HG02840 (cell line): ENCODE data around the gene OSGEPL1.
"Not testable (repeated sequence)": the region's sequence is repeated elsewhere in the genome, so short reads cannot be mapped to it uniquely, and the experiment has no call there.

Source experiments
- ATAC-seq: cut with Tn5 transposase; IDR thresholded peaks from one replicate; pipeline ENCODE4 v1.9.1; 2021; ENCODE audit warnings: mild to moderate bottlenecking, moderate library complexity, moderate number of reproducible peaks; ENCODE audit not compliant: unreplicated experiment, low FRiP score

OSGEPL1 gene

GRCh38 chr2:189762551-189763298 lies at the start of gene OSGEPL1:
Gene OSGEPL1 (minus strand): TSS chr2:189762792. CDS start chr2:189761640, 1,152 bp downstream.
- ATAC-seq = peak; percentile 96

DNA sequence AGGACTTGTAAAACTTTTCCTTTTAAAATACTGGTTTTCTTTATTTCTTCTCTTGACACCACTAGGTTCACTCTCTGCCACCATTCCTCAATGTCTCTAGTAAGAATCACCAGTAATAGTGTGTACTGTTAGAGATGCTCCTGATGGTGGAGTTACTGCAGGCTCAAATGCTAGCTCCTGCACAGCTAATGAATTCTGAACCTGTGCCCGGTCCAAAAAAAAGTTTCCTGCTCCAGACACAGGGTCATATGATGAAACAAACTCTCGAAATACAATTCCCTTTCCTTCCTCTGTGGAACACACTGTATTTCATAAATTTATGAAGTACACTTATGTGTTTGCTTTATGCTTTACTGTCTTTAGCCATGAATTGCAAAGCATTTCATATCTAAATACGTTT lies 40.8 kb upstream of the OSGEPL1 start:
- no peak for ATAC-seq

DNA sequence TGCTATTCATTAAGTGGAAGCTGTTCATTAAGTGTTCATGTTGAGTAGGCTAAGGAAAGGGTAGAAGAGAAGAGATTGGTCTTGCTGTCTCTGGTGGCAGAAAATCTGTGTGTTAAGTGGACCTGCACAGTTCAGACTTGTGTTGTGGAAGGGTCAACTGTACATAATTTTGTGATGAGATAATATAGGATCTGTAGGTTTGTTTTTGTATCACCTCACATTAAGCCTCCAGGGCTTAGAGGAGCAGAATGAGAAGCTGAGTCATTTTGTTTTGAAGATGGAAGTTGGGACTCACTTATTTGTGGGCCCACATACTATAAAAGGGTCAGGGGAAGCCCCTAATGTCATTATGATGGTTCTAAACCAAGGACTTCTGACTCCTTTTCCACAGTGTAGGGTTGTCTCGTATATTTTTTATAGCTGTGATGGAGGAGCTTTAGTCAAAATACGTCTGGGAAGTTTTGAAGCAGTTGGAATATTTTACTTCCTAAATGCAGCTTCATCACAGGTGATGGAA lies 39.9 kb upstream of the OSGEPL1 start:
- ATAC-seq = no peak

DNA sequence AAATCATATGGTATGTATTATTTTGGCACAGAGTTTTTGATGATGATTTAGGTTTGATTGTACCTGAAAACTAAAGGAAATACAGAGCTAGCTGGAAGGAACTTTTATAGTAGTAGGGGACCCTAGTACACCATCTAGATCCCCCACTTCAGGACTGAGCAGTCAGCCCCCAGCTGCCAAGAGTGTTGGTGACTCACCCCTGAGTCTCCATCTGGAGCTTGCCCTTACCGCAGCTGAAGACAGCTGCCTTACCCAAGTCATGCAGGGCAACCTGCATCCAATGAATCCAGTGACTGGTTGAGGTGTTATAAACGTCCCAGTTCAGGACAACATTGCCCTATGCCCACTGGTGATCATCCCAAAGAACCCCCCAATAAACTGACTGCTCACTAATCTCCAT lies 36.9 kb upstream of the OSGEPL1 start:
- ATAC-seq = no peak

- no peak for ATAC-seq
Observed at GRCh38 chr2:189799030-189799331, 36.4 kb upstream of the OSGEPL1 start.

- no peak for ATAC-seq
Observed at GRCh38 chr2:189798312-189799029, 35.9 kb upstream of the OSGEPL1 start.

- no peak for ATAC-seq
Observed at GRCh38 chr2:189797902-189798301, 35.3 kb upstream of the OSGEPL1 start.

DNA sequence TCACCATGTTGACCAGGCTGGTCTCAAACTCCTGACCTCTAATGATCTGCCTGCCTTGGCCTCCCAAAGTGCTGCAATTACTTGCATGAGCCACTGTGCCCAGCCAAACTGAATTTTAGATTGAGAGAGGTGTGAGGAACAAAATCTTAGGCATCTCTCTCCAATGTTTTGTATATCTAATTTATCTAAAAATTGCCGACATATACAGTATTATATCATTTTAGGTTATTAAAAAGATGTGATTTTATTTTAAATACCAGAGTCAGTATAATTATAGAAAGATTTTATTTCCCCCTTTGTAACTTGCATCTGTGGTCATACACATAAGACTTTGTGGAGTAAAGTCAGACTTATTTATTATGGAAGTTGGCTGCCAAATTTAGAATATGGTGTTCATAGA lies 31.7 kb upstream of the OSGEPL1 start:
- no peak for ATAC-seq

DNA sequence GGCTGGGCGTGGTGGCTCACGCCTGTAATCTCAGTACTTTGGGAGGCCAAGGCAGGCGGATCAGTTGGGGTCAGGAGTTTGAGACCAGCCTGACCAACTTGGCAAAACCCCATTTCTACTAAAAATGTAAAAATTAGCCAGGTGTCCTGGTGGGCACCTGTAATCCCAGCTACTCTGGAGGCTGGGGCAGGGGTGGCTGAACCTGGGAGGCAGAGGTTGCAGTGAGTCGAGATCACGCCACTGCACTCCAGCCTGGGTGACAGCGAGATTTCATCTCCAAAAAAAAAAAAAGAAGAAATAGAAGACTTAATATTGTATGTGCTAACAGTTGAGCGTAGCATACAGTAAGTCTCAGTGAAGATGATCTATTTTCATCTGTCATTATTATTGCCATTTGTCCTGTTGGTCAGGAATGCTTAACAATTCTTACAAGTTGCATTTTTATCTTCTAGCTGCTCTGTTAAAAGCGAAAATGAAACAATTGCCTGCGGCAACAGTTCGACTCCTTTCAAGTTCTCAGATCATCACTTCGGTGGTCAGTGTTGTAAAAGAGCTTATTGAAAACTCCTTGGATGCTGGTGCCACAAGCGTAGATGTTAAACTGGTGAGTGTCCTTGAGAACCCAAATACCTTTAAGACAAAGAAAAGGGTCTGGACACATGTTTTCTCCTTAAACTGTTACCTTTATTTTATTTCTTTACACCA lies 28.9 kb upstream of the OSGEPL1 start:
- no peak for ATAC-seq

DNA sequence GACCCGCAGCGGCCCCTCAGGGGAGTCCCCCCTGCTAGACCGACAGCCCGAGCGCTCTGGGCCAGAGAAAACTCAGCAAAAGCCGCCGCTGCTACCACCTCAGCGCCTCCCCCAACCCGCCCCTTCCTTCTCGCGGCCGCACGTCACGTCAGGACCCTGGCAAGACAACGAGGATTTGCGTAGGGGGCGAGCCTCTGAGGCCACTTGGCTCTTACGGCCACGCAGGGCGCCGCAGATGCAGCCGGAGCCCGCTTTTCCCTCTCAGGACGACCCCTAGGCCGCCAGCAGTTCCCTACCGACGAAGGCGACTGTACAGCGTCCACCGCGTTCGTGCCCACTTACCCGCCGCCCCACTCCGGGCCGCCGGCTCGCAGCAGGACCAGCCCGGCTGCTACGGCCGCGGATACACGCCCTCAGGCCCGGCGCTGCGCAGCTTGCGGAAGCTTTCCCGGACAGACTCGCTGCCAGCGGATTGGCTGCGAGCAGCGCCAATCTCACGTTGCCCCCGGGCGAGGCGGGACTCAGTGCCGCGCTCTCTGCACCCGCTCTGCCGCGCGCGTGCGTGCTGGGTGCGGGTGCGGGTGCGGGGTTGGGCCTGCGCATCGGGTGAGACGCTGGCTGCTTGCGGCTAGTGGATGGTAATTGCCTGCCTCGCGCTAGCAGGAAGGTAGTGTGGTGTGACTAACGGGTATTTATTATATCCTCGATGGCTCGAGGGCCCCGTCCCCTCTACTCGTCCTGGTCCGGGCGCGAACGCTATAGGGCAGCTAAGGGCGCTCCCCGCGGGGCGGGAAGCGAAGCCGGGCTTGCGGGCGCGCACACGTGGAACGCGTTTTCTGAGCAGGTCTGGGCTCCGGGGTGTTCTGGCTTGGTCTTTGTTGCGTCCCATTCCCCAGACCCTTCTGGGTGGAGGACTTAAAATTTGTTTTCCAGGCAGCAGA lies 21.6 kb upstream of the OSGEPL1 start, which contains the start of the genes ORMDL1 and PMS1:
ORMDL1 (minus strand) TSS at position 413 of the 941 bp plus-strand sequence. CDS start 1,744 bp downstream, outside the sequence.
PMS1 (plus strand) TSS at position 524 of the 941 bp plus-strand sequence. CDS start 7,360 bp downstream, outside the sequence.
- peak; percentile 95 for ATAC-seq

GRCh38 chr2:189783451-189783926 lies 20.9 kb upstream of the OSGEPL1 start:
- ATAC-seq = peak; percentile 20

GRCh38 chr2:189782221-189782671 lies 19.7 kb upstream of the OSGEPL1 start:
- ATAC-seq = no peak

DNA sequence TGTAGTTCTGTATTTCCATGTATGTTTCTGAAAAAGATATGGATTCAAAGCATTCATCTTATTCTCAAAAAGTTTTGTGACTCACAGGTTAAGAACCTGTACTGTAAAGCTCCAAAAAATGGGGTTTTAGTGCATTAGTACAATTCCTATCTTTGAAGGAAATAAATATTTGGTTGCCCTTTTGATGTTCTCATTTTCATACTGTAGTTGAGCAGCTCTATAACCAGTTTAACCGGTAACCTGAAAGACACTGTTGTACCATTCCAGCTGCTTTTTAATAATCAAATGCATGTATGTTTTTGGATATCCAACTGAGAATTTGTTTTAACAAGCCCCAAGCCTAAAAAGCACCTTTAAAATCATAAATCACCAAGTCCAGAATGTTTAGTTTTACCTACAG lies 9.6 kb upstream of the OSGEPL1 start:
- ATAC-seq = no peak

DNA sequence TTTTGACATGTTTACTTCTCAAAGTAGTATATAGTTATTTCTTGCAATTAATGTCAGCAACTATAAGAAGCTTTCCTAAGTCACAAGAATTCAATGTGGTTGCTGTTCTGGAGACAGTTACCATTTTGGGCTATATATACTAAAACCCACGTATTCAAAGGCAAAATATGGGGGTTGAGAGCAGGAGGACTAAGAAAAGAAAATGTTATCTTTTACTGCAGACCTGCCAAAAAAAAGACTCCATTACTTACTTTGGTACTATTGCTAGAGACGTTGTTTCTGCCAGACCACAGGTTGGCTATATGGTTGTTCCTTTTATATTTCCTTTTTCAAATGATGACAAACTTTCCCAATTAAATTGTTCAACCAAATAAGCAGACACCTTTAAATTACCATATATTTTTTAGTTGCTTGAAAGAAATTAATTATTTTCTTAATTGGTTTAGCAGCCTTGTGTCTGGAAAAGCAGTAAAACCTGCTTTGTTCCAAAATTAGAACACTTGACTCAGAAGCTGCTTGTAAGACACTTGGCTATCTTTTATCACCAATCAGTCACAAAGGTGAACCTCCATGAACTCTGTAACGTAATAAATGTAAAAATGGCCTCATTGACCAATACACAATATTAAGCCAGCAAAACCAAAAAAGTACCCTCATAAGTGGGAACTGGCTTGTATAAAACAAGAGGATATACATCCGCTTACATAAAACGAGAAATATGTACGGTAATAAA lies 8.2 kb upstream of the OSGEPL1 start:
- no peak for ATAC-seq

DNA sequence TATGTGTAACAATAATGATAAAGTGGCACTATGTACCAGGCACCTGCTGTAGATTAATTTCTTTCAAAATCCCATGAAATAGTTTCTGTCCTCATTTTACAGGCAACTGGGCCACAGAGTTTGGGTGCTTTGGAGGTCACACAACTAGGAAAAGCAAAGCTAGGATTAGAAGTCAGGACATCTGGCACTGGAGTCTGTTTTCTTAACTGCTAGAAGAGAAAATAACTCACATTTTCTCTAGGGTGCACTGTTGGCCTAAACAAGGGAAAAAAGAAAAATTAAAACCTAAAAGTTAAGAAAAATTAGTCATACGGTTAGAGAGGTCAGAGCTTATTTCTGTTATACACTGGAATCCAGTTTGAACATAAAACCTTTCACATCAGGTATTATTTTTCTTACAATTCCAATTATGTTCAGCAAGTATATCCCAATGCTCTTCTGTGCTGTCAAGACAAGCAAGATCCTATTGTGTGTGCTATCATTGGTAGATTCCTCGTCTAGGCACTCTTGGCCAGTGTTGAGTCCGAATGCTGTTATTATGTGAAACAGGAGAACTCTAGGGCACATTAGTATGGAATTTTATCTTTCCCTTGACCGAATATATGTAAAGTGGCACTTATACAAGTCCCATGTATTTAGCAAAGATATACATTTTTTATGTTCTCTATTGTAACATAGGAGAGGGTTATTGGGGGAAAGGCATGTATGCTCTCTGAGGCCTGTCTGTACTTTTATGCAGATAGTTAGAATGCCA lies 1.5 kb upstream of the OSGEPL1 start:
- ATAC-seq = no peak

DNA sequence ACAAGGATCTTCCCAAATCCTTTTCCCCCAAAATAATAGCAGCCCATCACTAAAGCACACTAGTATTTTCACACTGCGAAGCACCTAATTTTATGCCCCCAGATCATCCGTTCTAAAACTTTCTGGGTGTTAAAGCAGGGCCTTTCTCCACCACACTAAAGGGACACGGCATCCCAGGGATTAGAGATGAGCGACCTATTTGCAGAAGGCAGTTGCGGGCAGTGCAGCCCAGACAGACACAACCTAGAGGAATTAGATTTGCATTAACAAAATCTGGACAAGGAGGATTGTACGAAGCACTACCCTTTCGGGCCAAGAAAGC lies 402 bp downstream of the OSGEPL1 start:
- ATAC-seq = no peak

DNA sequence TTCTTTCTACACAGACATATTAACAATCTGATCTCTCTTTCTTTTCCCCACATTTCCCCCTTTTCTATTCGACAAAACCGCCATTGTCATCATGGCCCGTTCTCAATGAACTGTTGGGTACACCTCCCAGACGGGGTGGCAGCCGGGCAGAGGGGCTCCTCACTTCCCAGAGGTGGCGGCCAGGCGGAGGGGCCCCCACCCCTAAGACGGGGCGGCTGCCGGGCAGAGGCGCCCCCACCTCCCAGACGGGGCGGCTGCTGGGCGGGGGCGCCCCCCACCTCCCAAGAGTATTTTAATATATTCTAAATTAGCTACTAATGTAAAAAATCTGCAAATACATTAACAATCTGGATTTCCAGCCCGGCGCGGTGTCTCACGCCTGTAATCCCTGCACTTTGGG lies 2.4 kb downstream of the OSGEPL1 start:
- not testable (repeated sequence) for ATAC-seq

DNA sequence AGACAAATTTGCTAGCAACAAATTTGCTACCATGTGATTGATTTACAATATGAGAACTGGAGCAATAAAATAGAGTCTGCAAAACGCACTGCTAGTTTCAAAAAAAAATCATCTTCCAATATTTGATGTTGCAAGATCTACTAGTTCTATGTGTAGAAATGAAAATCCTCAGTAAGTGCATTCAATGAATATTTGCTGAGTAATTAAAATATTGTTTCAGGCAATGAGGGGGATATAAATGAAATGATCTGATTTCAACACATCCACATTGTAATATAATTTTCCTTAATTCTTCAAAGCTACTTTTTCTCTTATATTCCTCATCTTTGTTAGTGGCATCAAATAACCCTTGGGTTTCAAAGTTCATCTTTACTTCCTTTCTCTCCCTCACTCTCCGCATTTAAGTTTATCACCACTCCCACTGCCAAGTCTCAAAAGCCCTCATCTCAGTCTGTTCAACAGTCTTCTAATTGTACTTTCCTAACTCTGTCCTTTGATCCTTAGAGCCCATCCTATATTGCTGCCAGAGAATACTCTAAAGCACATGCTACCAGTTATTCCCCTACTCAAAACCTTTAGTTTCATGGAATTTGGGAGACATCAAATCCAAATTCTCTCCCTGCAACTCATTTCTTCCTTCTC lies 6.2 kb downstream of the OSGEPL1 start:
- ATAC-seq = no peak
